Fibroblast of lung (primary cell): ENCODE measurements around the gene GTF3A. TPM values are rescaled to one million over a fixed set of nuclear protein-coding genes. Genes with fewer than 3 reads are reported as not detected.

Experiments used
- DNase-seq, 2 donors: peaks; one replicate each; pipeline versions ENCODE4 v3.0.0 to v3.0.0-alpha.2; 2010; ENCODE audit warnings: low read depth in 2 of 2
- H2AFZ ChIP-seq: 2 replicates; pipeline ENCODE4 v1.5.1; 2012; ENCODE audit warnings: low read length, control low read depth, inconsistent platforms
- H3K27ac ChIP-seq: 2 replicates; pipeline ENCODE4 v1.5.1; 2011; ENCODE audit warnings: low read length, control low read depth; ENCODE audit not compliant: insufficient read depth
- H3K27me3 ChIP-seq: 2 replicates; pipeline ENCODE4 v1.5.1; 2011; ENCODE audit warnings: mild to moderate bottlenecking, low read length; ENCODE audit not compliant: control insufficient read depth, insufficient read depth
- H3K36me3 ChIP-seq: 2 replicates; pipeline ENCODE4 v1.5.1; 2011; ENCODE audit warnings: low read length; ENCODE audit not compliant: control insufficient read depth, insufficient read depth
- H3K4me1 ChIP-seq: 2 replicates; pipeline ENCODE4 v1.5.1; 2011; ENCODE audit warnings: low read length; ENCODE audit not compliant: control insufficient read depth, insufficient read depth; ENCODE audit errors: extremely low read depth
- H3K4me2 ChIP-seq: 2 replicates; pipeline ENCODE4 v1.5.1; 2011; ENCODE audit warnings: low read length, control low read depth; ENCODE audit not compliant: insufficient read depth; ENCODE audit errors: extremely low read depth
- H3K4me3 ChIP-seq, 4 experiments: fragments of 200-600 bp in 1 of 4; sonication (generic) in 1 of 4; replicated peaks in 1 of 4; 2 replicates each; pipeline ENCODE4 v1.5.1; 2011 to 2016; ENCODE audit warnings: low read length in 4 of 4, low read depth in 3 of 4, mild to moderate bottlenecking in 3 of 4, control low read depth in 2 of 4, inconsistent platforms in 1 of 4, mixed read lengths in 1 of 4; ENCODE audit not compliant: insufficient read depth in 1 of 4; ENCODE audit errors: control extremely low read depth in 1 of 4
- H3K79me2 ChIP-seq: 2 replicates; pipeline ENCODE4 v1.5.1; 2012; ENCODE audit warnings: mild to moderate bottlenecking, low read length, inconsistent platforms; ENCODE audit not compliant: control insufficient read depth, insufficient read depth
- H3K9ac ChIP-seq: 2 replicates; pipeline ENCODE4 v1.5.1; 2011; ENCODE audit warnings: mild to moderate bottlenecking, low read length, control low read depth; ENCODE audit not compliant: insufficient read depth
- H3K9me3 ChIP-seq: 2 replicates; pipeline ENCODE4 v1.5.1; 2012; ENCODE audit warnings: low read depth, low read length; ENCODE audit not compliant: control insufficient read depth, insufficient read depth
- H4K20me1 ChIP-seq: 2 replicates; pipeline ENCODE4 v1.5.1; 2011; ENCODE audit warnings: low read length; ENCODE audit not compliant: control insufficient read depth, insufficient read depth; ENCODE audit errors: extremely low read depth
- EZH2 ChIP-seq: IDR thresholded peaks from 2 replicates; pipeline ENCODE4 v1.5.1; 2012; ENCODE audit warnings: low read length, control low read depth, mild to moderate bottlenecking; ENCODE audit errors: missing control alignments
- polyA plus RNA-seq, 2 donors: library from polyadenylated mRNA; depleted of rRNA in 1 of 2; stranded (reverse) in 1 of 2; unstranded in 1 of 2; fragments of >200 nt; gene quantifications; 2 replicates each; pipeline ENCODE4 v1.2.1, GENCODE V29; 2011 to 2012; ENCODE audit warnings: missing spikeins in 1 of 2
- total RNA-seq: library from RNA; depleted of rRNA; stranded (reverse); fragments of >200 nt; gene quantifications from 2 replicates; pipeline ENCODE4 v1.2.1, GENCODE V29; 2014
- TF ChIP-seq, protein P1 (sequence below), 2 donors: IDR thresholded peaks in 1 of 2; conservative IDR thresholded peaks in 1 of 2; 1 replicate in 1 of 2; 2 replicates in 1 of 2; pipeline ENCODE4 v1.5.1; 2011 to 2012; ENCODE audit warnings: low read length in 2 of 2, control low read depth in 1 of 2, inconsistent platforms in 1 of 2, low read depth in 1 of 2, mild to moderate bottlenecking in 1 of 2

GTF3A gene
- total and polyA plus RNA-seq, 2 donors (not counting 1 experiment from before 2014, with no cell fraction given): 98.6 to 126 TPM

DNA sequence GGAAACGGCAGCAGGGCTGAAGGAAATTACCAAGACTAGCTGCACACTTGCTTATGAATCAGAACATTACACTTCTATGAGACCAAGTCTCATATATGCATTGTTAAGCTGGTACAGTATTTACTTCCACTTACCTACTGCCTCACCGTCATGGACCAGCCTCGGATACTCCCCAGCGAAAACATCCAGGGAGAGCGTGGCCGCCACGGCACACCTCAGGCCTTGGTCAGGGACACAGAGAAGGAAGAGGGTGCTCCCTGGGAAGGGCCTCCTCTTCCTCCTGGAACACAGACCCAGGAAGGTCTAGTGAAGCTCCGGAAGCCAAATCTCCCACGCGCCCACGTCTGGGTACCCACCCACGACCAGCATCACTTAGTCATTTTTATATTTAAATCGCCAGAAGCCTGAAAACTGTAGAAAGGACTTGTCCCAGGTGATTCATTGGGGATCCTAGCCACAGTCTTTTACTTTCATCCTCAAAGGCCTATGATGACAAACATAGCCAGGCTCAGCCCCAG lies 50.4 kb downstream of the GTF3A start:
- TF ChIP-seq, protein P1, sequence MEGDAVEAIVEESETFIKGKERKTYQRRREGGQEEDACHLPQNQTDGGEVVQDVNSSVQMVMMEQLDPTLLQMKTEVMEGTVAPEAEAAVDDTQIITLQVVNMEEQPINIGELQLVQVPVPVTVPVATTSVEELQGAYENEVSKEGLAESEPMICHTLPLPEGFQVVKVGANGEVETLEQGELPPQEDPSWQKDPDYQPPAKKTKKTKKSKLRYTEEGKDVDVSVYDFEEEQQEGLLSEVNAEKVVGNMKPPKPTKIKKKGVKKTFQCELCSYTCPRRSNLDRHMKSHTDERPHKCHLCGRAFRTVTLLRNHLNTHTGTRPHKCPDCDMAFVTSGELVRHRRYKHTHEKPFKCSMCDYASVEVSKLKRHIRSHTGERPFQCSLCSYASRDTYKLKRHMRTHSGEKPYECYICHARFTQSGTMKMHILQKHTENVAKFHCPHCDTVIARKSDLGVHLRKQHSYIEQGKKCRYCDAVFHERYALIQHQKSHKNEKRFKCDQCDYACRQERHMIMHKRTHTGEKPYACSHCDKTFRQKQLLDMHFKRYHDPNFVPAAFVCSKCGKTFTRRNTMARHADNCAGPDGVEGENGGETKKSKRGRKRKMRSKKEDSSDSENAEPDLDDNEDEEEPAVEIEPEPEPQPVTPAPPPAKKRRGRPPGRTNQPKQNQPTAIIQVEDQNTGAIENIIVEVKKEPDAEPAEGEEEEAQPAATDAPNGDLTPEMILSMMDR (conservative IDR thresholded peaks at IDR 0.05 in 1 of 2, IDR thresholded peaks at IDR 0.05 in 1 of 2; ENCODE audit: low read depth in 1 of 2, low read length in 2 of 2): no peak
- TF ChIP-seq EZH2: no peak
- Histone ChIP-seq H3K9me3 (no peaks in the 10 kb centered on the region), H3K4me1 (no peaks in the 10 kb centered on the region), H3K36me3 (no peaks in the 10 kb centered on the region), H3K9ac (no peak overlapping the region), H3K4me2 (no peak overlapping the region), H3K4me3 (no peak overlapping the region), H2AFZ (no peak overlapping the region), H3K79me2 (no peaks in the 10 kb centered on the region), H3K27ac (no peak overlapping the region), H3K27me3 (peaks cover 2% of the 10 kb centered on the region), H4K20me1 (no peaks in the 10 kb centered on the region)
- DNase-seq: no peak

DNA sequence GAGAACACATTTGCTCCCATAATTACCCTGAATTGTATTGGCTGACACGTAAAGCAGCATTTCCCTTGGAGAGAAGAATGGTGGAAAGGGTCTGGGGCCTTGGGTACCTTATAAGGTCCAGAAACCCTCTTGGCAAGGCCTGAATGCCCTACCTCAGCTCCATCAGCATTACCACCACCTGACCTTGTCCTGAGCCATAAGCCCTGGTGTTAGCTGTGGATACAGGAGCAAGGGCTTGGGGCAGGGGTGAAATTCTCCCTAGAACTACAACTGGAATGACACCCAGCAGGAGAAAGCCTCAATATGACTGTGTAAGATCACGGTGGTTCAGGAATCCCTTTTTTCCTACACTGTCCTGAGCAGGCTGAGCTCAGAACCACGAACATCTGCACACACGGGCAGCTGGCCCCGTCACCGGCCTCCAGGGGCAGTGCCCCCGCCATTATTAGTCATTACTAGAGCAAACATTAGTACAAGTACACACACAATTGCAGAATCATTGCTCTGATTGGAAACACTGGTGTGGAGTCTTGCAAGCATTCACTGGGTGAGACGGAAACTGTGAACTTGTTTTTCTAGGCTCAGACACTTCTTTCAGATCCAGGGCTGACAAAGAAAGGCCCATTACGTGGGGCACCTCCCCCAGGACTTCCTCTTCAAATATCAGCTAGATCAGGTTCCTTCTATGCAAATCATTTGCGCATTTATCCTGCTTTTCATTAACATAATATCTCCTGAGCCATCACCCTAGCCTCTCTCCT lies 52.7 kb downstream of the GTF3A start:
- Histone ChIP-seq H3K4me2 (no peak overlapping the region), H2AFZ (no peak overlapping the region), H4K20me1 (no peaks in the 10 kb centered on the region), H3K79me2 (no peaks in the 10 kb centered on the region), H3K4me1 (no peaks in the 10 kb centered on the region), H3K27me3 (peaks cover 4% of the 10 kb centered on the region), H3K9me3 (no peaks in the 10 kb centered on the region), H3K27ac (no peak overlapping the region), H3K36me3 (no peaks in the 10 kb centered on the region), H3K4me3 (no peak overlapping the region), H3K9ac (no peak overlapping the region)
- peak; percentile 5 to 64 for DNase-seq
- TF ChIP-seq EZH2: no peak
- TF ChIP-seq, protein P1 (conservative IDR thresholded peaks at IDR 0.05 in 1 of 2, IDR thresholded peaks at IDR 0.05 in 1 of 2; ENCODE audit: low read depth in 1 of 2, low read length in 2 of 2): peak in 1 of 2 donors; percentile 3

DNA sequence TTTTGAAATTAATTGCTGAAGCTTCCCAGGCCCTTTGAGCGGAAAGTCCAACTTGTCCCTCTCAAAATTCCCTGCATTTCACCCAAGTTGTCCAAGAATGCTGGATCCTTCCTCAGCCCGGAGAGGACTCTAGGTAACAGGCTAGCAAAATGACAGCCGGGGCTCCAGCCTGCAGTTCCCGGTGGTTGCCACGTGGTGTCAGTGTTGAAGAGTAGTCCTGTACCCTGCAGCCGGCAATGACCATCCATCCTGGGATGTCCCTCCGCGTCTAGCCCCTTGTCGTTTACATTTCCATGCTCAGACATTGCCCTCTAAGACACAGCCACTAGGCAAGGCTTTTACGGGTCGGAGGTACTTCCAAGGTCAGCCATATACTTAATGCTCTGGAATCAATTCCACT lies 57.3 kb downstream of the GTF3A start:
- no peaks in the 10 kb centered on the region for H3K4me1 ChIP-seq
- H3K4me2 ChIP-seq: no peak overlapping the region
- no peaks in the 10 kb centered on the region for H4K20me1 ChIP-seq
- no peak overlapping the region for H3K27ac ChIP-seq
- H3K4me3 ChIP-seq: no peak overlapping the region
- peak in 1 of 2 donors; percentile 27 for DNase-seq
- TF ChIP-seq, protein P1 (conservative IDR thresholded peaks at IDR 0.05 in 1 of 2, IDR thresholded peaks at IDR 0.05 in 1 of 2; ENCODE audit: low read depth in 1 of 2, low read length in 2 of 2): peak; percentile 49 to 86
- TF ChIP-seq EZH2: no peak
- H3K36me3 ChIP-seq: no peaks in the 10 kb centered on the region
- no peak overlapping the region for H2AFZ ChIP-seq
- H3K79me2 ChIP-seq: no peaks in the 10 kb centered on the region
- no peaks in the 10 kb centered on the region for H3K9me3 ChIP-seq
- H3K9ac ChIP-seq: no peak overlapping the region
- peaks cover 2% of the 10 kb centered on the region for H3K27me3 ChIP-seq
